ENCODE data around the gene LEKR1. TPM values are rescaled to one million over a fixed set of nuclear protein-coding genes. Genes with fewer than 3 reads are reported as not detected.
A peak's percentile ranks its signal among the peaks of the same experiment; 100 is the strongest.

The LEKR1 gene
- total RNA-seq, 4 donors from 2014 or later, result 6.3 to 7.5 (median 6.8) TPM

GRCh38 chr3:156814295-156814694 is 11.9 kb upstream of the LEKR1 start:
- WGBS, 2 donors, result 94 to 98% methylated on average over 2 of the region's 2 CpGs
- Histone ChIP-seq H3K4me1 (peaks cover 3 to 11% of the 10 kb centered on the region in 2 donors), H3K27ac (no peak overlapping the region), H3K9me3 (no peaks in the 10 kb centered on the region), H3K27me3 (no peaks in the 10 kb centered on the region), H3K36me3 (no peaks in the 10 kb centered on the region), H3K4me3 (replicated peaks in 1 of 3) (no peak overlapping the region)
- intact Hi-C loops (cut with DNase I), result loop anchor here (10.0 kb wide), 2 partner anchors 139 to 321 kb away; partner anchors contain the start of gene TIPARP
- DNase-seq, result no peak
- TF ChIP-seq POLR2A (IDR thresholded peaks at IDR 0.05) (no peak), CTCF (IDR thresholded peaks at IDR 0.05) (no peak)

- 27 to 56% methylated on average over 10 to 37 of the region's 74 CpGs for WGBS, 2 donors
- H3K4me3 ChIP-seq (replicated peaks in 1 of 3), result peak overlapping the region; percentile 60 to 76 (median 63)
- no peaks in the 10 kb centered on the region for H3K27me3 ChIP-seq
- DNase-seq, result peak; percentile 38 to 41
- no peaks in the 10 kb centered on the region for H3K36me3 ChIP-seq
- no peaks in the 10 kb centered on the region for H3K9me3 ChIP-seq
- peaks cover 3 to 11% of the 10 kb centered on the region in 2 donors for H3K4me1 ChIP-seq
- intact Hi-C loops (cut with DNase I), result loop anchor here (10.0 kb wide), 2 partner anchors 141 to 319 kb away; partner anchors contain the start of gene TIPARP
- H3K27ac ChIP-seq, result peak overlapping the region; percentile 69 to 77 (median 77)
- TF ChIP-seq CTCF (IDR thresholded peaks at IDR 0.05) (peak in 1 of 6 experiments; percentile 5), POLR2A (IDR thresholded peaks at IDR 0.05) (no peak)
These were observed 9.9 kb upstream of the LEKR1 start for GRCh38 chr3:156816091-156816793.

- Histone ChIP-seq H3K4me3 (replicated peaks in 1 of 3) (peak overlapping the region; percentile 60 to 76 (median 63)), H3K27me3 (no peaks in the 10 kb centered on the region), H3K27ac (peak overlapping the region; percentile 69 to 77 (median 77)), H3K4me1 (peaks cover 3 to 11% of the 10 kb centered on the region in 2 donors), H3K9me3 (no peaks in the 10 kb centered on the region), H3K36me3 (no peaks in the 10 kb centered on the region)
- TF ChIP-seq POLR2A (IDR thresholded peaks at IDR 0.05) (peak in 1 of 2 donors; percentile 82), CTCF (IDR thresholded peaks at IDR 0.05) (no peak)
- intact Hi-C loops (cut with DNase I), result loop anchor here (10.0 kb wide), 2 partner anchors 142 to 318 kb away; partner anchors contain the start of gene TIPARP
- DNase-seq, result peak; percentile 84 to 85
- WGBS, 2 donors, result 3 to 4% methylated on average over 24 to 49 of the region's 70 CpGs
These were observed 9.1 kb upstream of the LEKR1 start for GRCh38 chr3:156816794-156817645.

GRCh38 chr3:156817646-156818272 is 8.4 kb upstream of the LEKR1 start:
- Histone ChIP-seq H3K9me3 (no peaks in the 10 kb centered on the region), H3K4me1 (peaks cover 3 to 11% of the 10 kb centered on the region in 2 donors), H3K36me3 (no peaks in the 10 kb centered on the region), H3K27ac (peak overlapping the region; percentile 69 to 77 (median 77)), H3K4me3 (replicated peaks in 1 of 3) (peak overlapping the region in 2 of 3 donors; percentile 60 to 63), H3K27me3 (no peaks in the 10 kb centered on the region)
- WGBS, 2 donors, result 75% methylated on average over 5 of the region's 5 CpGs
- DNase-seq, result no peak
- intact Hi-C loops (cut with DNase I), result loop anchor here (10.0 kb wide), 2 partner anchors 143 to 317 kb away; partner anchors contain the start of gene TIPARP
- no peak for TF ChIP-seq POLR2A (IDR thresholded peaks at IDR 0.05)
- no peak for TF ChIP-seq CTCF (IDR thresholded peaks at IDR 0.05)
